Sigmoid colon (tissue), 4 donors: Measurements from ENCODE around the gene USB1.

ENCODE experiments used
- EP300 ChIP-seq, 4 donors: sonication (generic); formaldehyde crosslinking; IDR thresholded peaks; one replicate each; pipeline ENCODE4 v1.6.1; 2017; ENCODE audit warnings: antibody characterized with exemption in 4 of 4
- POLR2A ChIP-seq, 2 donors: fragments of 450-650 bp; IDR thresholded peaks; one replicate each; pipeline ENCODE4 v1.6.1; 2016; ENCODE audit warnings: antibody characterized with exemption in 2 of 2, mild to moderate bottlenecking in 2 of 2, moderate library complexity in 2 of 2
- TF ChIP-seq, protein P1 (sequence below), 4 experiments: fragments of 450-650 bp in 3 of 4; fragments of 200-600 bp in 1 of 4; IDR thresholded peaks; one replicate each; pipeline ENCODE4 v1.5.1; 2016 to 2019; ENCODE audit warnings: antibody characterized with exemption in 4 of 4, mild to moderate bottlenecking in 3 of 4, moderate library complexity in 2 of 4

DNA sequence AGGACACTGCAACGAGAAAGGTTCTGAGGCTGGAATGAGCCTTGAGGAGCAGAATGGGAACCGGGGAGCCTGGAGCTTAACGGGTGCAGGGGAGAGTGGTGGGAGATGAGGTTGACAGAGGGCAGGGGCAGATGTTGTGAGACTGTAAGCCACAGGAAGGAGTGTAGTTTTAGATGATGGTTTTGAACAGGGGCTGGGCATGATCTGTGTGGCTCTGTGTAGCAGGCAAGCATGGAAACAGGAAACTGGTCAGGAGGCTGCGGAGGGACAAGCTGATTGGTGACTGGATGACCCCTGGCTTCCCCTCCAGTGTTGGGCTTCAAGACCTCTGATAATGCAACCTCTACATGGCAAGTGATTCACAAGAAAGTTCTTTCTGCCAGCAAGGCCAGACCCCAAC, 28.9 kb upstream of the USB1 start:
- TF ChIP-seq, protein P1, sequence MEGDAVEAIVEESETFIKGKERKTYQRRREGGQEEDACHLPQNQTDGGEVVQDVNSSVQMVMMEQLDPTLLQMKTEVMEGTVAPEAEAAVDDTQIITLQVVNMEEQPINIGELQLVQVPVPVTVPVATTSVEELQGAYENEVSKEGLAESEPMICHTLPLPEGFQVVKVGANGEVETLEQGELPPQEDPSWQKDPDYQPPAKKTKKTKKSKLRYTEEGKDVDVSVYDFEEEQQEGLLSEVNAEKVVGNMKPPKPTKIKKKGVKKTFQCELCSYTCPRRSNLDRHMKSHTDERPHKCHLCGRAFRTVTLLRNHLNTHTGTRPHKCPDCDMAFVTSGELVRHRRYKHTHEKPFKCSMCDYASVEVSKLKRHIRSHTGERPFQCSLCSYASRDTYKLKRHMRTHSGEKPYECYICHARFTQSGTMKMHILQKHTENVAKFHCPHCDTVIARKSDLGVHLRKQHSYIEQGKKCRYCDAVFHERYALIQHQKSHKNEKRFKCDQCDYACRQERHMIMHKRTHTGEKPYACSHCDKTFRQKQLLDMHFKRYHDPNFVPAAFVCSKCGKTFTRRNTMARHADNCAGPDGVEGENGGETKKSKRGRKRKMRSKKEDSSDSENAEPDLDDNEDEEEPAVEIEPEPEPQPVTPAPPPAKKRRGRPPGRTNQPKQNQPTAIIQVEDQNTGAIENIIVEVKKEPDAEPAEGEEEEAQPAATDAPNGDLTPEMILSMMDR (IDR thresholded peaks at IDR 0.05) = no peak
- TF ChIP-seq POLR2A (IDR thresholded peaks at IDR 0.05) (no peak), EP300 (IDR thresholded peaks at IDR 0.05) (no peak)
